HG03558 (cell line): Measurements from ENCODE around the gene LHX3.

Experiments
- ATAC-seq: cut with Tn5 transposase; IDR thresholded peaks from one replicate; pipeline ENCODE4 v1.9.1; 2021; ENCODE audit warnings: moderate number of reproducible peaks; ENCODE audit not compliant: unreplicated experiment; ENCODE audit errors: extremely low read depth

LHX3 gene

GRCh38 chr9:136229096-136230065 lies 24.5 kb upstream of the LHX3 start:
- ATAC-seq, result no peak

- ATAC-seq, result no peak
These were observed 23.4 kb upstream of the LHX3 start for GRCh38 chr9:136228107-136228875.

GRCh38 chr9:136226680-136227407 lies 21.9 kb upstream of the LHX3 start:
- ATAC-seq, result no peak

- ATAC-seq, result no peak
These were observed 21.1 kb upstream of the LHX3 start for GRCh38 chr9:136225748-136226679.

- no peak for ATAC-seq
These were observed 20.4 kb upstream of the LHX3 start for GRCh38 chr9:136225366-136225747.

GRCh38 chr9:136223871-136224640 lies 19.1 kb upstream of the LHX3 start:
- ATAC-seq, result no peak

- no peak for ATAC-seq
These were observed 18.0 kb upstream of the LHX3 start for GRCh38 chr9:136222906-136223285.

GRCh38 chr9:136222166-136222905 lies 17.4 kb upstream of the LHX3 start:
- ATAC-seq, result no peak

- ATAC-seq, result no peak
These were observed 15.2 kb upstream of the LHX3 start for GRCh38 chr9:136220017-136220729.

GRCh38 chr9:136219276-136219675 lies 14.3 kb upstream of the LHX3 start:
- ATAC-seq, result no peak

GRCh38 chr9:136218673-136219072 lies 13.7 kb upstream of the LHX3 start:
- ATAC-seq, result no peak

- no peak for ATAC-seq
These were observed 13.3 kb upstream of the LHX3 start for GRCh38 chr9:136218271-136218670.

GRCh38 chr9:136216541-136217244 lies 11.8 kb upstream of the LHX3 start:
- no peak for ATAC-seq

- ATAC-seq, result no peak
These were observed 8.8 kb upstream of the LHX3 start for GRCh38 chr9:136213733-136214132.

GRCh38 chr9:136212345-136212950 lies 7.5 kb upstream of the LHX3 start:
- ATAC-seq, result no peak

GRCh38 chr9:136211441-136212344 lies 6.8 kb upstream of the LHX3 start:
- ATAC-seq, result no peak
